Breast epithelium (tissue), 4 donors: ENCODE data around the gene TMED6. TPM values are rescaled to one million over a fixed set of nuclear protein-coding genes. Genes with fewer than 3 reads are reported as not detected.
"Not testable (repeated sequence)": the region's sequence is repeated elsewhere in the genome, so short reads cannot be mapped to it uniquely, and the experiment has no call there.

Experiments
- DNase-seq, 2 donors: peaks; one replicate each; pipeline ENCODE4 v3.0.0-alpha.2; 2019; ENCODE audit warnings: low spot score in 2 of 2
- H3K27ac ChIP-seq, 2 donors: fragments of 200-600 bp; sonication (generic) in 1 of 2; one replicate each; pipeline ENCODE4 v1.5.1; 2016 to 2019; ENCODE audit warnings: mild to moderate bottlenecking in 1 of 2
- H3K27me3 ChIP-seq, 2 donors: fragments of 200-600 bp; sonication (generic) in 1 of 2; one replicate each; pipeline versions ENCODE4 v1.5.1 to v1.6.0; 2017 to 2019; ENCODE audit warnings: control low read depth in 1 of 2, mild to moderate bottlenecking in 1 of 2
- H3K36me3 ChIP-seq: fragments of 200-600 bp; one replicate; pipeline ENCODE4 v1.5.1; 2019
- H3K4me1 ChIP-seq, 2 donors: fragments of 200-600 bp; sonication (generic); one replicate each; pipeline ENCODE4 v1.5.1; 2016 to 2019; ENCODE audit warnings: control low read depth in 1 of 2
- H3K4me3 ChIP-seq, 3 donors: fragments of 200-600 bp; sonication (generic); 1 replicate in 2 of 3; 2 replicates in 1 of 3; pipeline ENCODE4 v1.5.1; 2016 to 2019; ENCODE audit warnings: mild to moderate bottlenecking in 3 of 3, moderate library complexity in 2 of 3
- H3K9me3 ChIP-seq, 2 donors: fragments of 200-600 bp; sonication (generic) in 1 of 2; one replicate each; pipeline ENCODE4 v1.5.1; 2016 to 2019; ENCODE audit warnings: control low read depth in 1 of 2
- CTCF ChIP-seq, 3 donors: fragments of 450-650 bp; IDR thresholded peaks; one replicate each; pipeline ENCODE4 v1.5.1; 2016 to 2017; ENCODE audit warnings: antibody characterized with exemption in 3 of 3, mild to moderate bottlenecking in 3 of 3, moderate library complexity in 3 of 3
- POLR2A ChIP-seq: fragments of 450-650 bp; IDR thresholded peaks from one replicate; pipeline ENCODE4 v1.6.1; 2016; ENCODE audit warnings: antibody characterized with exemption, mild to moderate bottlenecking, moderate library complexity
- POLR2AphosphoS5 ChIP-seq, 3 donors: sonication (generic); formaldehyde crosslinking; IDR thresholded peaks; one replicate each; pipeline ENCODE4 v1.6.1; 2017; ENCODE audit warnings: antibody characterized with exemption in 3 of 3
- intact Hi-C: fragments of 100-400 bp; cut with DNase I; formaldehyde crosslinking; loops from one replicate; pipeline ENCODE4 v1.15.1; 2023; ENCODE audit warnings: low total_unique reads
- total RNA-seq, 3 donors: library from RNA; depleted of rRNA; stranded (reverse); fragments of >200 nt; gene quantifications; one replicate each; pipeline ENCODE4 v1.1.0, GENCODE V29; 2016

TMED6 gene
- total RNA-seq, 3 donors from 2014 or later = 0.32 to 1.3 TPM; not detected in 1

GRCh38 chr16:69298261-69298660, 53.3 kb downstream of the TMED6 start:
- TF ChIP-seq POLR2A (no peak), POLR2AphosphoS5 (IDR thresholded peaks at IDR 0.05) (no peak), CTCF (IDR thresholded peaks at IDR 0.05) (no peak)
- Histone ChIP-seq H3K27me3 (no peaks in the 10 kb centered on the region), H3K27ac (no peak overlapping the region), H3K4me1 (no peaks in the 10 kb centered on the region), H3K9me3 (no peaks in the 10 kb centered on the region), H3K36me3 (no peaks in the 10 kb centered on the region), H3K4me3 (no peak overlapping the region)
- no peak for DNase-seq
- intact Hi-C loops = no loop called here

GRCh38 chr16:69296771-69297170, 54.8 kb downstream of the TMED6 start:
- H3K4me3 ChIP-seq, H3K4me1 ChIP-seq, H3K27ac ChIP-seq, H3K27me3 ChIP-seq, intact Hi-C loops, H3K36me3 ChIP-seq, DNase-seq, H3K9me3 ChIP-seq: not testable (repeated sequence)

- H3K4me1 ChIP-seq = no peaks in the 10 kb centered on the region
- H3K4me3 ChIP-seq = no peak overlapping the region
- no peaks in the 10 kb centered on the region for H3K9me3 ChIP-seq
- no peaks in the 10 kb centered on the region for H3K36me3 ChIP-seq
- no peaks in the 10 kb centered on the region for H3K27me3 ChIP-seq
- intact Hi-C loops = no loop called here
- DNase-seq = peak in 1 of 2 donors; percentile 44
- no peak overlapping the region for H3K27ac ChIP-seq
- TF ChIP-seq POLR2AphosphoS5 (IDR thresholded peaks at IDR 0.05) (no peak), POLR2A (no peak), CTCF (IDR thresholded peaks at IDR 0.05) (no peak)
Measured at GRCh38 chr16:69294051-69294450, 57.5 kb downstream of the TMED6 start.

GRCh38 chr16:69293401-69293800, 58.2 kb downstream of the TMED6 start:
- no peaks in the 10 kb centered on the region for H3K36me3 ChIP-seq
- no peaks in the 10 kb centered on the region for H3K27me3 ChIP-seq
- DNase-seq = no peak
- intact Hi-C loops = no loop called here
- TF ChIP-seq POLR2A (no peak), CTCF (IDR thresholded peaks at IDR 0.05) (no peak), POLR2AphosphoS5 (IDR thresholded peaks at IDR 0.05) (no peak)
- H3K4me3 ChIP-seq = no peak overlapping the region
- H3K27ac ChIP-seq = peak overlapping the region in 1 of 2 donors; percentile 29
- H3K9me3 ChIP-seq = no peaks in the 10 kb centered on the region
- H3K4me1 ChIP-seq = no peaks in the 10 kb centered on the region

Other genes with a start within 250 kb of the TMED6 start
- 10 to 100 TPM in 1 of 3 donors, 1 to 10 TPM in 1, under 1 TPM in 1; 0.96 to 10.5 (median 2.5) TPM for gene HAS3, start 246.1 kb downstream of the TMED6 start, total RNA-seq
- 10 to 100 TPM; 54.1 to 85.8 (median 71.2) TPM for gene CHTF8, start 219.2 kb downstream of the TMED6 start, total RNA-seq
- gene UTP4, start 219.1 kb downstream of the TMED6 start, total RNA-seq = 10 to 100 TPM; 24.6 to 34.1 (median 33.9) TPM
- 10 to 100 TPM; 29.8 to 78.1 (median 36.6) TPM for gene SNTB2, start 164.6 kb downstream of the TMED6 start, total RNA-seq
- gene VPS4A, start 40.4 kb downstream of the TMED6 start, total RNA-seq = 10 to 100 TPM; 31.3 to 43.8 (median 32.4) TPM
- gene PDF, start 21.2 kb downstream of the TMED6 start, total RNA-seq = 10 to 100 TPM; 13.9 to 20.2 (median 19.7) TPM
- gene COG8, start 12.2 kb downstream of the TMED6 start, total RNA-seq = 10 to 100 TPM; 40.2 to 52.8 (median 44.9) TPM
- gene NIP7, start 12.0 kb downstream of the TMED6 start, total RNA-seq = 10 to 100 TPM; 10.6 to 16.1 (median 15.4) TPM
- 10 to 100 TPM; 15.5 to 18.7 (median 18.0) TPM for gene TERF2, start 34.2 kb upstream of the TMED6 start, total RNA-seq
- 10 to 100 TPM; 28.2 to 48.0 (median 34.7) TPM for gene CYB5B, start 72.8 kb upstream of the TMED6 start, total RNA-seq
- 10 to 100 TPM; 57.3 to 88.3 (median 63.3) TPM for gene NFAT5, start 214.2 kb upstream of the TMED6 start, total RNA-seq